Astrocyte (in vitro differentiated cells and primary cell): ENCODE results near the gene LRIG3.

Experiments used
- CTCF ChIP-seq: IDR thresholded peaks from 2 replicates; pipeline ENCODE4 v1.5.1; 2011; ENCODE audit warnings: low read depth, mild to moderate bottlenecking, inconsistent platforms, low read length, moderate library complexity; ENCODE audit not compliant: insufficient read depth
- EZH2 ChIP-seq: IDR thresholded peaks from 2 replicates; pipeline ENCODE4 v1.6.1; 2012; ENCODE audit warnings: mild to moderate bottlenecking, low read length, inconsistent platforms; ENCODE audit not compliant: insufficient read depth

GRCh38 chr12:58882826-58883225 is 37.5 kb downstream of the LRIG3 start:
- TF ChIP-seq CTCF (no peak), EZH2 (no peak)
